K562 (cell line): ENCODE results near the gene COX7A2. TPM values are rescaled to one million over a fixed set of nuclear protein-coding genes. Genes with fewer than 3 reads are reported as not detected.

Experiments used
- ATAC-seq: fragments of 200-7000 bp; cut with Tn5 transposase; 3 replicates; pipeline ENCODE4 v1.9.1; 2020; ENCODE audit warnings: moderate library complexity
- BruUV-seq: library from RNA; stranded (reverse); fragments of 400-500 nt; replicated peaks from 2 replicates; lab custom pipeline; 2021; lab: Mats Ljungman, UMichigan
- CTCF ChIA-PET: fragments of 300-600 bp; formaldehyde crosslinking; extraction: SDS; loops from one replicate; lab custom pipeline; 2021; ENCODE audit warnings: low intra/inter-chr PET ratio; lab: Yijun Ruan, JAX
- POLR2A ChIA-PET: fragments of 300-600, 350-650 bp; sonication (Branson Sonifier 250); formaldehyde crosslinking; extraction: SDS; loops from one replicate; lab custom pipeline; 2021; ENCODE audit warnings: antibody characterized with exemption, inconsistent platforms; lab: Yijun Ruan, JAX
- DNase-seq, 4 experiments: peaks; one replicate each; pipeline versions ENCODE4 v3.0.0 to v3.0.0-alpha.2; 2011 to 2018; ENCODE audit warnings: low spot score in 3 of 4, mixed read lengths in 3 of 4; ENCODE audit errors: extremely low read depth in 1 of 4
- FAIRE-seq: peaks from 2 replicates; lab custom pipeline; 2011; peaks lifted over from hg19 to GRCh38; lab: Jason Lieb, UNC
- H2AFZ ChIP-seq: 2 replicates; pipeline ENCODE4 v1.6.0; 2011; ENCODE audit warnings: low read depth, low read length, control low read depth, inconsistent platforms
- H3K27ac ChIP-seq: fragments of 200-600 bp; 3 replicates; pipeline ENCODE4 v1.8.0; 2011; ENCODE audit warnings: low read depth, mild to moderate bottlenecking, control low read depth, inconsistent platforms, low read length, moderate library complexity, mixed read lengths; ENCODE audit errors: extremely low read depth
- H3K27me3 ChIP-seq, 2 experiments: fragments of 300-600 bp in 1 of 2; 2 replicates in 1 of 2; 3 replicates in 1 of 2; pipeline versions ENCODE4 v1.6.0 to v1.8.0; 2011; ENCODE audit warnings: inconsistent platforms in 2 of 2, low read length in 2 of 2, mild to moderate bottlenecking in 1 of 2, mixed read lengths in 1 of 2, moderate library complexity in 1 of 2; ENCODE audit not compliant: control insufficient read depth in 2 of 2, insufficient read depth in 2 of 2
- H3K36me3 ChIP-seq: fragments of 300-600 bp; 3 replicates; pipeline ENCODE4 v1.8.0; 2011; ENCODE audit warnings: mild to moderate bottlenecking, low read length, inconsistent platforms; ENCODE audit not compliant: control insufficient read depth, insufficient read depth
- H3K4me1 ChIP-seq, 2 experiments: fragments of 200-600 bp in 1 of 2; replicated peaks in 1 of 2; 2 replicates in 1 of 2; 3 replicates in 1 of 2; pipeline versions ENCODE4 v1.5.1 to v1.8.0; 2011; ENCODE audit warnings: inconsistent platforms in 2 of 2, low read length in 2 of 2, mild to moderate bottlenecking in 1 of 2, mixed read lengths in 1 of 2, moderate library complexity in 1 of 2; ENCODE audit not compliant: control insufficient read depth in 2 of 2, insufficient read depth in 2 of 2
- H3K4me2 ChIP-seq: 2 replicates; pipeline ENCODE4 v1.6.1; 2011; ENCODE audit warnings: low read length, control low read depth, inconsistent platforms, mixed read lengths; ENCODE audit not compliant: insufficient read depth
- H3K4me3 ChIP-seq: fragments of 200-600 bp; sonication (generic), shearing (Covaris generic); 2 replicates; pipeline ENCODE4 v1.5.1; 2016; ENCODE audit warnings: control low read depth, inconsistent platforms
- H3K79me2 ChIP-seq: fragments of 200-600 bp; 3 replicates; pipeline ENCODE4 v1.8.0; 2011; ENCODE audit warnings: low read length, inconsistent platforms; ENCODE audit not compliant: control insufficient read depth, insufficient read depth
- H3K9ac ChIP-seq, 2 experiments: 2 replicates each; pipeline versions ENCODE4 v1.6.0 to v1.6.1; 2011; ENCODE audit warnings: low read depth in 2 of 2, low read length in 2 of 2, control low read depth in 1 of 2, inconsistent platforms in 1 of 2, mild to moderate bottlenecking in 1 of 2, mixed read lengths in 1 of 2; ENCODE audit not compliant: insufficient read depth in 1 of 2
- H3K9me1 ChIP-seq: one replicate; pipeline ENCODE4 v1.6.0; 2011; ENCODE audit warnings: inconsistent platforms, mild to moderate bottlenecking, low read length, moderate library complexity; ENCODE audit not compliant: control insufficient read depth, insufficient read depth
- H3K9me3 ChIP-seq: replicated peaks from 2 replicates; pipeline ENCODE4 v1.5.1; 2011; ENCODE audit warnings: low read depth, low read length, inconsistent platforms; ENCODE audit not compliant: control insufficient read depth, insufficient read depth
- H4K20me1 ChIP-seq: replicated peaks from 2 replicates; pipeline ENCODE4 v1.6.1; 2011; ENCODE audit warnings: low read length, inconsistent platforms, mixed read lengths; ENCODE audit not compliant: control insufficient read depth, insufficient read depth
- CHD1 ChIP-seq: fragments of 200-600 bp; sonication (generic); IDR thresholded peaks from one replicate; pipeline ENCODE4 v1.6.1; 2012; ENCODE audit warnings: mild to moderate bottlenecking, moderate library complexity, low read length, inconsistent platforms
- FOXA1 ChIP-seq: fragments of 450-650 bp; IDR thresholded peaks from 2 replicates; pipeline ENCODE4 v1.6.1; 2016; ENCODE audit warnings: mild to moderate bottlenecking, borderline replicate concordance
- FOXP1 ChIP-seq: sonication (generic); formaldehyde crosslinking; IDR thresholded peaks from 2 replicates; pipeline ENCODE4 v1.8.0; 2022; ENCODE audit warnings: mild to moderate bottlenecking, missing genetic modification reagents
- MTA3 ChIP-seq: fragments of 450-650 bp; formaldehyde crosslinking; IDR thresholded peaks from 2 replicates; pipeline ENCODE4 v1.6.1; 2017; ENCODE audit warnings: mild to moderate bottlenecking, borderline replicate concordance
- MYBL2 ChIP-seq, 2 experiments: fragments of 450-650 bp in 1 of 2; sonication (generic) in 1 of 2; formaldehyde crosslinking in 1 of 2; IDR thresholded peaks; 2 replicates each; pipeline versions ENCODE4 v1.6.1 to v1.8.1; 2017 to 2022; ENCODE audit warnings: borderline replicate concordance in 1 of 2, inconsistent platforms in 1 of 2, low read depth in 1 of 2, mild to moderate bottlenecking in 1 of 2, missing genetic modification reagents in 1 of 2, moderate library complexity in 1 of 2
- RBM39 ChIP-seq: fragments of 200-400 bp; formaldehyde crosslinking; optimal IDR thresholded peaks from 2 replicates; pipeline ENCODE3; 2018; ENCODE audit warnings: low read depth, low read length
- SRF ChIP-seq, 2 experiments: fragments of 250-450, 450-650 bp in 1 of 2; sonication (Bioruptor Pico) in 1 of 2; sonication (generic) in 1 of 2; formaldehyde crosslinking; IDR thresholded peaks; 2 replicates each; pipeline versions ENCODE4 v1.5.0 to v1.5.1; 2020 to 2022; ENCODE audit warnings: mild to moderate bottlenecking in 1 of 2, missing genetic modification reagents in 1 of 2
- TEAD2 ChIP-seq: fragments of 450-650 bp; IDR thresholded peaks from 2 replicates; pipeline ENCODE4 v1.6.1; 2016; ENCODE audit warnings: missing genetic modification characterization, control low read depth, missing compliant biosample characterization
- ZBED1 ChIP-seq: IDR thresholded peaks from 2 replicates; pipeline ENCODE4 v1.6.1; 2014
- ZEB2 ChIP-seq: fragments of 450-650 bp; IDR thresholded peaks from 2 replicates; pipeline ENCODE4 v1.6.1; 2016
- ZNF217 ChIP-seq: sonication (generic); formaldehyde crosslinking; IDR thresholded peaks from 2 replicates; pipeline ENCODE4 v1.8.0; 2022; ENCODE audit warnings: mild to moderate bottlenecking, missing genetic modification reagents
- WGBS: fragments of 100-300 bp; shearing (Covaris generic); methylation state at CpG from one replicate; pipeline ENCODE4 v1.1.6; 2016; ENCODE audit warnings: low coverage, mixed read lengths; ENCODE audit not compliant: insufficient coverage; ENCODE audit errors: missing lambda C conversion rate; 5-methylcytosine and 5-hydroxymethylcytosine counted together
- in situ Hi-C: fragments of 300-500 bp; cut with MboI; formaldehyde crosslinking; loops from 4 replicates; pipeline ENCODE4 v1.15.0; 2018; ENCODE audit warnings: inconsistent platforms, mixed read lengths
- intact Hi-C: fragments of 100-400 bp; cut with micrococcal nuclease; formaldehyde crosslinking; loops from 2 replicates; pipeline ENCODE4 v1.14.2; 2022
- polyA plus RNA-seq, 8 experiments: library from polyadenylated mRNA; depleted of rRNA in 4 of 8; stranded (reverse) in 5 of 8; unstranded in 3 of 8; fragments of >200 nt; fragmentation: Nextera tagmentation in 2 of 8; fragmentation: Illumina TruSeq in 1 of 8; extraction: Ambion mirVana in 2 of 8; extraction: Trizol in 1 of 8; gene quantifications; 2 replicates each; pipeline versions ENCODE4 v1.2.1 to v1.2.3, GENCODE V29; 2011 to 2014; ENCODE audit warnings: inconsistent platforms in 1 of 8, missing spikeins in 1 of 8
- total RNA-seq, 7 experiments: library from RNA; depleted of rRNA in 6 of 7; stranded (reverse); fragments of >200 nt in 6 of 7; fragmentation: Illumina TruSeq in 2 of 7; extraction: Trizol in 2 of 7; gene quantifications; 2 replicates each; pipeline versions ENCODE4 v1.2.1 to v1.2.3, GENCODE V29; 2011 to 2021; ENCODE audit warnings: low replicate concordance in 1 of 7
- TF ChIP-seq, protein P1 (sequence below), 2 experiments: fragments of 450-650 bp in 1 of 2; sonication (generic) in 1 of 2; formaldehyde crosslinking in 1 of 2; IDR thresholded peaks in 1 of 2; conservative IDR thresholded peaks in 1 of 2; 2 replicates each; pipeline versions ENCODE4 v1.6.1 to v1.8.1; 2016 to 2023; ENCODE audit warnings: mild to moderate bottlenecking in 2 of 2, moderate library complexity in 2 of 2, inconsistent platforms in 1 of 2, missing genetic modification reagents in 1 of 2
- TF ChIP-seq, protein P2 (sequence below): sonication (generic); formaldehyde crosslinking; IDR thresholded peaks from 2 replicates; pipeline ENCODE4 v1.8.1; 2023; ENCODE audit warnings: mild to moderate bottlenecking, missing genetic modification reagents, moderate library complexity

COX7A2 gene
- total and polyA plus RNA-seq, 9 of the 15 experiments (the other 6 are each of a cell fraction or from before 2014, with no cell fraction given) = 234 to 2,216 (median 585) TPM

DNA sequence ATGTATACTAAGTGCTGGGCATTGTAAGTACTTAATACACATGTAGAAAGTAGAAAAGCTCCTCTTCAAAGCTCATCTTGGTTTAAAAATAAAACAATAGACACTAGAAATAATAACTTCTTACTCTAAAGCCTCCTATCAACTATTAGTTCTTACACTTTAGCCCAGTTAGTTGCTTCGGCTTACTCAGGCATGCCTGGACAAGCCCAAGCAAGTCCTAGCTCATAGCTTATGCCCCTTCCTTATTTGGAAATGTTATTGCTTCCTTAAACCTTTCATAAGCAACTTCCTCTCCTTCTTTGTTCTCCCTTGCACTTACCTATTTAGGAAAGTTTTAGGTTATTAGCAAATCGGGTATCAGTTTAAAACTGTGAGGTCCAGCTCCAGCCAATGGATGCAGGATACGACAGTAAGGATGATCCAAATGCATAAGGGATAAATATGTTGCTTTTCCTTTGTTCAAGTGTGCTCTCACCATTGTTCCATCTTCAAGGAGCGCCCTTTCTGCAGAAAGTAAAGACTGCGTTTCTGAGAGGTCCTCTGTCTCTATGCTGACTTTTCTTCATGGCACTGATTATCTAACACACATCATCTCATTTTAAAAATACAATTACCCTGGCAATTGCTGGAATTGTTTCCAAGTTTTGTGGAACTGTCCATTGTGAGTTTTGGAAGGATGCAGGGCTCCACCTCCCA lies 28.7 kb upstream of the COX7A2 start:
- ChIA-PET POLR2A (interaction anchor here (1.0 kb wide), 1 partner anchor 9 kb away, joined by 3 read pairs; no protein-coding TSS in a partner anchor), CTCF (no interaction called here)
- Histone ChIP-seq H3K27ac (no peak overlapping the region), H3K79me2 (peaks cover 78% of the 10 kb centered on the region), H3K4me3 (no peak overlapping the region), H3K9ac (no peak overlapping the region), H3K9me3 (no peaks in the 10 kb centered on the region), H3K9me1 (no peaks in the 10 kb centered on the region), H3K4me2 (no peak overlapping the region), H3K36me3 (peaks cover 17% of the 10 kb centered on the region; the same call in 2 of the 3 replicates), H3K27me3 (no peaks in the 10 kb centered on the region)
- DNase-seq = no peak
- no TSS peak for BruUV-seq
- FAIRE-seq = no peak
- intact Hi-C loops = no loop called here
- no peak for ATAC-seq
- no peak for TF ChIP-seq FOXP1
- peak in 1 of 2 experiments; percentile 30; a peak in 1 of 4 replicates for TF ChIP-seq SRF (CRISPR knock-in tag; IDR thresholded peaks at IDR 0.05)
- TF ChIP-seq, all 486 proteins: peak for 1
- in situ Hi-C loops = no loop called here
- Histone ChIP-seq H4K20me1 (0 out of 2 replicates have a peak, but pooled peaks cover 3% of the 10 kb centered on the region), H2AFZ (no peak overlapping the region), H3K4me1 (no peaks in the 10 kb centered on the region)
- WGBS = 96% methylated on average over 5 of the region's 5 CpGs

- no peak for DNase-seq
- Histone ChIP-seq H3K9ac (no peak overlapping the region), H3K4me2 (no peak overlapping the region), H3K9me1 (no peaks in the 10 kb centered on the region), H3K4me3 (no peak overlapping the region), H3K27me3 (no peaks in the 10 kb centered on the region), H3K4me1 (no peaks in the 10 kb centered on the region), H3K27ac (no peak overlapping the region), H2AFZ (no peak overlapping the region), H3K9me3 (no peaks in the 10 kb centered on the region), H3K79me2 (peaks cover 66% of the 10 kb centered on the region), H4K20me1 (0 out of 2 replicates have a peak, but pooled peaks cover 3% of the 10 kb centered on the region), H3K36me3 (peaks cover 17% of the 10 kb centered on the region; the same call in 2 of the 3 replicates)
- peak; percentile 29; the same call in 2 of the 3 replicates for ATAC-seq
- no peak for FAIRE-seq
- 68% methylated on average over 4 of the region's 4 CpGs for WGBS
- intact Hi-C loops (no loop called here), in situ Hi-C loops (loop anchor here (10.0 kb wide), 1 partner anchor 256 kb away; no protein-coding TSS in a partner anchor)
- ChIA-PET POLR2A (interaction anchor here (1.2 to 1.9 kb wide), 2 partner anchors 9 to 15 kb away, joined by 3 to 5 read pairs; partner anchors contain the start of gene TMEM30A), CTCF (no interaction called here)
- BruUV-seq = no TSS peak
- TF ChIP-seq TEAD2 (tag) (no peak), ZNF217 (CRISPR knock-in tag) (no peak), MYBL2 (IDR thresholded peaks at IDR 0.05; ENCODE audit: low read depth) (no peak), MYBL2 (CRISPR knock-in tag; IDR thresholded peaks at IDR 0.05; ENCODE audit: borderline replicate concordance) (no peak), ZEB2 (no peak), MTA3 (no peak), CHD1 (no peak), FOXA1 (no peak), RBM39 (no peak), ZBED1 (no peak)
- TF ChIP-seq, protein P1, sequence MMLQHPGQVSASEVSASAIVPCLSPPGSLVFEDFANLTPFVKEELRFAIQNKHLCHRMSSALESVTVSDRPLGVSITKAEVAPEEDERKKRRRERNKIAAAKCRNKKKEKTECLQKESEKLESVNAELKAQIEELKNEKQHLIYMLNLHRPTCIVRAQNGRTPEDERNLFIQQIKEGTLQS (IDR thresholded peaks at IDR 0.05) = no peak
- TF ChIP-seq, protein P1 (CRISPR knock-in tag; conservative IDR thresholded peaks at IDR 0.05) = no peak
- TF ChIP-seq, protein P2, sequence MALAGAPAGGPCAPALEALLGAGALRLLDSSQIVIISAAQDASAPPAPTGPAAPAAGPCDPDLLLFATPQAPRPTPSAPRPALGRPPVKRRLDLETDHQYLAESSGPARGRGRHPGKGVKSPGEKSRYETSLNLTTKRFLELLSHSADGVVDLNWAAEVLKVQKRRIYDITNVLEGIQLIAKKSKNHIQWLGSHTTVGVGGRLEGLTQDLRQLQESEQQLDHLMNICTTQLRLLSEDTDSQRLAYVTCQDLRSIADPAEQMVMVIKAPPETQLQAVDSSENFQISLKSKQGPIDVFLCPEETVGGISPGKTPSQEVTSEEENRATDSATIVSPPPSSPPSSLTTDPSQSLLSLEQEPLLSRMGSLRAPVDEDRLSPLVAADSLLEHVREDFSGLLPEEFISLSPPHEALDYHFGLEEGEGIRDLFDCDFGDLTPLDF (CRISPR knock-in tag) = no peak
Measured at GRCh38 chr6:75268988-75269354, 25.4 kb upstream of the COX7A2 start.
